ENCODE data around the gene DMRT2. TPM values are rescaled to one million over a fixed set of nuclear protein-coding genes. Genes with fewer than 3 reads are reported as not detected.

The DMRT2 gene
- total RNA-seq, 2 experiments from 2014 or later, result 2.9 to 3.3 TPM

DNA sequence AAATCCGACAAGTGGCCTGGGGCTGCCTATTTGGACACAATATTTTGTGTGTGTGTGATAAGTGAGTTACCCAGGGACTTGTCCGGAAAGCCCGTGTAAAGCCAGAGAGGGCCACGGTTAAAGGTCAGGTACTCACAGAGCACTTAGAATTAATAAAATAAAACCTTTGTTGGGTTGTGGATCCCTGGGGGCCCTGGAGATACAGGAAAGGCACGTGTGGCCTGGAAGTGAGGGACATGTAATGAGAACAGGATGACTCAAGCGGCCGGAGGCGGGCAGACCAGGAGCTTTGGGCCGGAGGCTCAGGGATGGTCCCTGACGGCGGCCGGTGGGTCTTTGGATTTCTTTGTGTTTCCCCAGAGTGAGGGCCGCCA is 1.0 kb downstream of the DMRT2 start:
- no peak overlapping the region for H3K27ac Mint-ChIP-seq
- CTCF ChIA-PET, result no interaction called here
- H3K27me3 Mint-ChIP-seq, result peaks cover 86% of the 10 kb centered on the region
- DNase-seq, result no peak
- peaks cover 48% of the 10 kb centered on the region for H3K4me1 Mint-ChIP-seq
- no peaks in the 10 kb centered on the region for H3K9me3 Mint-ChIP-seq
- POLR2A ChIA-PET, result no interaction called here
- peak overlapping the region; percentile 63 for H3K4me3 Mint-ChIP-seq
- H3K36me3 Mint-ChIP-seq (ENCODE audit: low read depth), result peaks cover 18% of the 10 kb centered on the region

DNA sequence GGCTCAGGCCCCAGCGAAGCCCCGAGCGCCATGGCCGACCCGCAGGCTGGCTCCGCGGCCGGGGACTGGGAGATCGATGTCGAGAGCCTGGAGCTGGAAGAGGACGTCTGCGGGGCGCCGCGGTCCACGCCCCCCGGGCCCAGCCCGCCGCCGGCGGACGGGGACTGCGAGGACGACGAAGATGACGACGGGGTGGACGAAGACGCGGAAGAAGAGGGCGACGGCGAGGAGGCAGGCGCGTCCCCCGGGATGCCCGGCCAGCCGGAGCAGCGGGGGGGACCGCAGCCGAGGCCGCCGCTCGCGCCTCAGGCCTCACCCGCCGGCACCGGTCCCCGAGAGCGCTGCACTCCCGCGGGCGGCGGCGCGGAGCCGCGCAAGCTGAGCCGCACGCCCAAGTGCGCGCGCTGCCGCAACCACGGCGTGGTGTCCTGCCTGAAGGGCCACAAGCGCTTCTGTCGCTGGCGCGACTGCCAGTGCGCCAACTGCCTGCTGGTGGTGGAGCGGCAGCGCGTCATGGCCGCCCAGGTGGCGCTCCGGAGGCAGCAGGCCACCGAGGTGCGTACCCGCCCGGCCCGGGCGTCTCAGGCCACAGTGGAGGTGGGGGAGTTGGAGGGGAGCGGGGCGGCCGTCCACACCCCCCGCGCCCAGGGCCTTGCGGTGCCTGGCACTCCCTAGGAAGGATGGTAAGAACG is 1.6 kb downstream of the DMRT2 start:
- DNase-seq, result peak; percentile 51
- H3K4me1 Mint-ChIP-seq, result peaks cover 48% of the 10 kb centered on the region
- POLR2A ChIA-PET, result no interaction called here
- H3K27me3 Mint-ChIP-seq, result peaks cover 86% of the 10 kb centered on the region
- H3K9me3 Mint-ChIP-seq, result no peaks in the 10 kb centered on the region
- peaks cover 14% of the 10 kb centered on the region for H3K36me3 Mint-ChIP-seq (ENCODE audit: low read depth)
- peak overlapping the region; percentile 42 for H3K4me3 Mint-ChIP-seq
- no peak overlapping the region for H3K27ac Mint-ChIP-seq
- CTCF ChIA-PET, result no interaction called here

DNA sequence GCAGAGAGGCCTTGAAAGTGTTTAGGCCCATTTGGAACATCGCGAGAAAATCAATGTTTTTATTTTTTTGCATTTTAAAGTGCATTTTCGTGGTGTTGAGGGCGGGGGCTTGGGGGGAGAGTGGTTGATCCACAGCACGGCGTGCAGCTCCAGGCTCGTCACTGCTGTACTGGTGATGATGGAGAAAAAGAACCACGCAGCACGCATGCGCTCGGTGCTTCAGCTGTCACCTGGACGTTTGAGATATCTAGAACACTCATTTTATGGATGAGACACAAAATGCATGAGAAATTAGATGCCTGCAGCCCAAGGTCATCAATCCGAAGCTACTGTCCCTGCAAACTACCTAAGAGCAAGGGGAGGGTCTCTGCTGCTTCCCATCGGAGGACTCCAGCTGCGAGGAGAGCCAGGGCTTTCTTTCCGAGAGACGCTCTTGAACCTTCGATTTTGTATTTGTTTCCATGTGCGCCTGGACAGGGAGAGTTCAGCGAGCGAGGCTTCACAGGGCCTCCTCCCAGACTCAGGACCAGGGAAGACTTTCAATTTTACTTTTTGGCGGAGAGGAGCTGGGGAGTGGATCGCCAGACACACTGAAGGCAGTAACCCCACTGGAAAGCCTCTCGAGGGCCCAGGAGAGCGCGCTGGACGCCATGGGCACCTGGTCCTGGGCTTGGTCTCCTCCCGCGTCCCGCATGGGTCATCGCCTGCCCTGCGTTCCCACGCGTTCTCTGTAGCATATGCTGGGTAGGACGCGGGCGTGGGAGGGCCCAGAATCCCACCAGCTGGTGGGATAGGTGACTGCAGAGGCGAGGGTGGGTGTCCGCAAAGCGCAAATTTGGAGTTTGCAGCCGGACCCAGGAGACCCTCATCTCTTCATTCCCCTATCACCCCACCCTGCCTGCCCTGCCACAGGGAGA is 2.5 kb downstream of the DMRT2 start:
- H3K4me3 Mint-ChIP-seq, result peak overlapping the region; percentile 42
- no peaks in the 10 kb centered on the region for H3K9me3 Mint-ChIP-seq
- no peak for DNase-seq
- peak overlapping the region; percentile 61 for H3K27ac Mint-ChIP-seq
- H3K4me1 Mint-ChIP-seq, result peaks cover 40% of the 10 kb centered on the region
- ChIA-PET CTCF (no interaction called here), POLR2A (no interaction called here)
- H3K27me3 Mint-ChIP-seq, result peaks cover 81% of the 10 kb centered on the region
- peaks cover 10% of the 10 kb centered on the region for H3K36me3 Mint-ChIP-seq (ENCODE audit: low read depth)

DNA sequence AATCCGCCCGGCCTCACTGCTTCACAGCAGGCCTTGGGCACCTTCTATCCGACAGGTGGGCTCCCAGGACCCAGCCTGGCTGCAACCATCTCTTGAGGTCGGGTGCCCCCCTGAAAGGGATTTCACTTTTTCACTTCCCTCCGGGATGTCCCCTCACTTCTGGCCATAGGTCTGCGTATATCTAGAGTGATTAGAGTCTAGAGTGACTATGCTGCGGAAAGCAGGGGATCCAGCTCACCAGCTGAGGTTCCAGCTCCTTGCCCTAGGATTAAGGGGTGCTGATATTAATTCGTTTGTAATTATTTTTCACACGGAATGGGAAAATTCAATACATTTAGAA is 3.1 kb downstream of the DMRT2 start:
- POLR2A ChIA-PET, result no interaction called here
- peaks cover 10% of the 10 kb centered on the region for H3K36me3 Mint-ChIP-seq (ENCODE audit: low read depth)
- no peaks in the 10 kb centered on the region for H3K9me3 Mint-ChIP-seq
- peaks cover 34% of the 10 kb centered on the region for H3K4me1 Mint-ChIP-seq
- DNase-seq, result no peak
- CTCF ChIA-PET, result no interaction called here
- H3K27ac Mint-ChIP-seq, result no peak overlapping the region
- H3K4me3 Mint-ChIP-seq, result no peak overlapping the region
- H3K27me3 Mint-ChIP-seq, result peaks cover 76% of the 10 kb centered on the region

DNA sequence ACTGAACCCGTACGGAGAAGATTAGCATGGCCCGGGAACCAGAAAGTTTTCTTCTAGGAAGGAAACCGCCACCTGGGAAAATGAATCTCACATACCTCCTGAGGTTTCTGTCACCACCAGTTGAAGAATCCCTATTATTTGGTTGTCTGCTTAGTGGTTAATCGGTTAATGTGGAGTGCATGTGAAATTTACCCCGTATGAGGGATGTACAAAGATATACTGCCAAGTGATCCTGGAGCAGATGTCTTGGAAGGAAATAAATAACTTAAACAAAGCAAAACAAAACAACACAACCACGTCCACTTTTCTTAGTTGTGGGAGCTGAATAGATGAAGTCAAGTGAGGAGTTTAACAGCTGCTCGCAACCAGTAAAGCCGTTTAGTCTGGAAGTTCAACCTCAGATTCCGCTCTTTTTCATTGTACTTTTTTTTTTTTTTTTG is 3.8 kb downstream of the DMRT2 start:
- DNase-seq, result no peak
- peaks cover 10% of the 10 kb centered on the region for H3K36me3 Mint-ChIP-seq (ENCODE audit: low read depth)
- no peak overlapping the region for H3K4me3 Mint-ChIP-seq
- no peaks in the 10 kb centered on the region for H3K9me3 Mint-ChIP-seq
- ChIA-PET POLR2A (no interaction called here), CTCF (interaction anchor here (0.7 to 0.8 kb wide), 2 partner anchors 41 to 1893 kb away, joined by 3 to 4 read pairs; no protein-coding TSS in a partner anchor)
- H3K4me1 Mint-ChIP-seq, result peaks cover 27% of the 10 kb centered on the region
- no peak overlapping the region for H3K27ac Mint-ChIP-seq
- peaks cover 69% of the 10 kb centered on the region for H3K27me3 Mint-ChIP-seq

DNA sequence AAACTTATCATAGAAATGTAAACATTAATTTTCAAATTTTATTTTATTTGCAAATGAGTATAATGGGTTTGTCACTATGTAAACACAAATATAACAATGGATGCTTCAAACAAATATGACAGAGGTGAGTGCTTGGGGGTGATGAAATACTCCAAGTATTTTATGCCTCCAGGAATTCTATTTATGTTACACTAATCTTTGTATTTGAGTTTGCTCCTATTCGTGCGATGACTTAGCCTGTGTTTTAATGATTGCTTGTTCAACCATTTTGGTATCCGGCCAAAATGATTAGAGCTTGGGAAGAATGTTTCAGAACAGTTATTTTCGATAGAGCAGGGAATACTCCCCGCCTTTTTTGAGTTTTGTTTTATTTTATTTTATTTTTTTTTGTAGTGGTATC is 5.0 kb downstream of the DMRT2 start:
- CTCF ChIA-PET, result interaction anchor here (0.6 kb wide), 1 partner anchor 69 kb away, joined by 4 read pairs; no protein-coding TSS in a partner anchor
- Mint-ChIP-seq H3K27ac (no peak overlapping the region), H3K36me3 (ENCODE audit: low read depth) (peaks cover 7% of the 10 kb centered on the region), H3K9me3 (no peaks in the 10 kb centered on the region), H3K4me3 (no peak overlapping the region), H3K27me3 (peaks cover 59% of the 10 kb centered on the region), H3K4me1 (peaks cover 18% of the 10 kb centered on the region)
- DNase-seq, result no peak
- POLR2A ChIA-PET, result no interaction called here

DNA sequence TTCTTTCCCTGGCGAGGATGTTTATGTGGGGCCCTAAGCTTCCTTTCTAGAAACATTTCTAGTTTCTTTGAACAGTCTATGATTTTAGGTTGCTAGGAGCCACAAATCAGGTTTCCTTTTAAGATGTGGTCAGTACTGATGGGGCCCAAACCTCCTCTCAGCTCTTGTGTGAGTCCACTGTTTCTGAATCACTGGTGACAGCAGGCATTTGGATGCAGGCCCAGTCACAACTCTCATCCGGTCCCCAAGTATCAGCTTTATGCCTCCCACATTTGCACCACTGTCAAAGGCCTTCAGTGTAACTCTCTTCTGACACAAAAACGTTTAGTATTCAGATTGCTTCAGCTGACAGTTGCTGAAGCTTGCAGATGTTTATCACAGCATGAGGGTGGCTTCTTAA is 7.8 kb downstream of the DMRT2 start:
- POLR2A ChIA-PET, result no interaction called here
- Mint-ChIP-seq H3K4me1 (no peaks in the 10 kb centered on the region), H3K27me3 (peaks cover 43% of the 10 kb centered on the region)

DNA sequence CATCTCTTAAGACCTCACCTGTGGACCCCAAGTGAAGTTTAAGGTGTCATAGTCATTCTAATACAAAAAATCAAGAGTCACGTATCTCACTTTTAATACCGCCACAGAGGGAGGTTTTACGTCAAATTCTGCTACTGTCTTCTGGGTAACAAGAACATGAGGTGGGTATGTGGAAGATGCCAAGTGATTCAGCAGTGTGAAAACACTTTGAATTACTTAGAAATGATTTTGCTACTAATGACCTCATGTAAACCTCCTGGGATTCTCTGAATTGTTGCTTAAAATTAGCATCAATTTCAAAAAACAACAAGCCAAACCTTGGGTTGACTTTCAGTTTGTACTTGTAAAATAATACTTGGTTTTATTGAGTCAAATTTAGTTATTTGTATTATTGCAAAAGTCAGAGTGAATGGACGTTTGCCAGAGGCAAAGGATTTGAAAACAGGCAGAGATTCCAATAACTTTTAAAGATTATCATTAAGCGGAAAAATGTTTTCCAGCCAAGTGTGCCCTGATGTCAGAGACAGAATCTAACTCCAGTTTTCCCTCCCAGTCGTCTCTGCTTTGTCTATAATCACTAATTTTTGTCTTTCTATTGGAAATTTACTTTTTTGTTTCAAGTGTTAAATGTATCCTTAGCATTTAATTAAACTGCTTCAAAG is 8.8 kb downstream of the DMRT2 start:
- no peak overlapping the region for H3K27ac Mint-ChIP-seq
- no peak for DNase-seq
- no peaks in the 10 kb centered on the region for H3K36me3 Mint-ChIP-seq (ENCODE audit: low read depth)
- ChIA-PET POLR2A (no interaction called here), CTCF (no interaction called here)
- H3K4me3 Mint-ChIP-seq, result no peak overlapping the region
- H3K27me3 Mint-ChIP-seq, result peaks cover 34% of the 10 kb centered on the region
- no peaks in the 10 kb centered on the region for H3K9me3 Mint-ChIP-seq
- no peaks in the 10 kb centered on the region for H3K4me1 Mint-ChIP-seq

More for the DNA sequence above, 7.8 kb downstream of the DMRT2 start:
- Mint-ChIP-seq H3K4me3 (no peak overlapping the region), H3K9me3 (no peaks in the 10 kb centered on the region), H3K27ac (no peak overlapping the region), H3K36me3 (ENCODE audit: low read depth) (no peaks in the 10 kb centered on the region)
- DNase-seq, result no peak
- CTCF ChIA-PET, result no interaction called here

DNA sequence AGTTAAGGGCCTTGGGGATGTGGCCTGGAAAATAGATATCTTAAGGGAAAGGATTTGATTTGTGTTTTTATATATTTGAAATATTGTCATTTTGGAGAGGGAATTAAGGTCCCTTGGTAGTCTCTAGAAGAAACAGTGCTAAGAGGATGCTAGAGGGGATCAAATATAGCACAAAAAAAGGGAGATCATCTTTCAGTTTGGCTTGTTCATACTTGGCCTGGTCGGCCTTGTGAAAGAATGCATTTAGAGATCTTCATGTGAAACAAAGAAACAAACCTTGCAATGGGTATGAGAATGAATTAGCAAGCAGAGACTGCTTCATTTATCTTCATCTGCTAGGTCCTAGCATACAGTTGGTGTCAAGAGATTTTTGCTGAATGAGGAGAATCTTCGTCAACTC is 15.0 kb downstream of the DMRT2 start:
- Mint-ChIP-seq H3K9me3 (no peaks in the 10 kb centered on the region), H3K27ac (no peak overlapping the region), H3K27me3 (peaks cover 7% of the 10 kb centered on the region), H3K36me3 (ENCODE audit: low read depth) (no peaks in the 10 kb centered on the region), H3K4me1 (no peaks in the 10 kb centered on the region), H3K4me3 (no peak overlapping the region)
- no peak for DNase-seq
- CTCF ChIA-PET, result no interaction called here
- POLR2A ChIA-PET, result no interaction called here

DNA sequence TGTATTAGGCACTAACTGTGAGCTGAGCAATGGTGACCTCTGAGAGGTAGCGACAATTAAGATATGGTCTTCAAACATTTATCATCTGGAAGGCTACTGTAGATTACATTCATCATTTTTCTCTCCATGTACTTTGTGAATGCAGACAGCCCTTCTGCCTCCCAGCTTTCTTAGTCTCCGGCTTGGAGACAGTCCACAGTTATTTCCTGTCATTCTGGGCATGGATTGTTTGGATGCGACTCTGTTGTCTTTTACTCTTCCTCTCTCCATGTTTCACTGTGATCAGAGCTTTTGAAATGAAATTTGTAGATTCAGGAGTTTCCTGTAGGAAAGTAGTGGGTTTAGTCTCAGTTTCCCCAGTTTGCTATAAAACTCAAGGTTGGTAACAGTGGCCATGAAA is 20.5 kb downstream of the DMRT2 start:
- Mint-ChIP-seq H3K9me3 (no peaks in the 10 kb centered on the region), H3K4me1 (no peaks in the 10 kb centered on the region), H3K27me3 (peaks cover 7% of the 10 kb centered on the region), H3K4me3 (no peak overlapping the region), H3K36me3 (ENCODE audit: low read depth) (no peaks in the 10 kb centered on the region), H3K27ac (no peak overlapping the region)
- POLR2A ChIA-PET, result no interaction called here
- DNase-seq, result no peak
- CTCF ChIA-PET, result no interaction called here

DNA sequence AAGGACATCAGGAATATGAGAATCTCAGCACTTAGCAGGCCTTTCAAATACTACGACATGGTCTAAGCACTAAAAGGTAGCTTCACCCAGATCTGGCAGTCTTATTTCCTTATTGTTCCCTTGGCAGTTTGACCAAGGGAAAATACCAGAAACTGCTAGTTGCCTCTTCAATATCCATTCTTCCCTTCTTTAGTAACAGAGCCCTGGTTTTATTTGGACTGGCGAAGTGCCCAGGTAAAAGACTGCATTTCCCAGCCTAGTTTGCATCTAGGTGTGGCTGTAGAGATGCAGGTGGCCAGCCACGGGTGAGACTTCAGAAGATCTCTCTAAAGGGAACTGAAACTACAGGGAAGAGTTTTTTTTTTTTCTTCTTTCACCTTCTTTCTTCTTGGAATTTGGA is 21.6 kb downstream of the DMRT2 start:
- Mint-ChIP-seq H3K4me1 (no peaks in the 10 kb centered on the region), H3K9me3 (no peaks in the 10 kb centered on the region), H3K4me3 (no peak overlapping the region), H3K36me3 (ENCODE audit: low read depth) (no peaks in the 10 kb centered on the region), H3K27me3 (peaks cover 7% of the 10 kb centered on the region), H3K27ac (no peak overlapping the region)
- ChIA-PET CTCF (no interaction called here), POLR2A (no interaction called here)
- DNase-seq, result no peak

DNA sequence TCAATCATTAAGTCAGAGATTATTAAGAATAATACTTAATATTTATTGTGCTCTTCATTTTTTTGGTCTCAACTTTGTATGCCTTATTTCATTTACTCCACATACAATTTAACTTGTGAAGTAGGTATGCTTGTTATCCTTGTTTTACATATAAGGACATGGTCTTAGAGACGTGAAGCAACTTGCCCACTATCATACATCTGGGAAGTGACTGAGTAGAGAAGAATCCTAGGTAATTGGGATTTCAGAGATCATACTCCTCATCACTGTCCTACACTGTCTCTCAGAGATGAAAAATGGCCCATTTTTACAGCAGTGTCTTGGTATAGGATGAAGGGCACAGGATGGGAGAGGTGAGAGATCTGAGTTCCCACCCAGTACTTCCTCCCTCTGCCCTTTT is 23.3 kb downstream of the DMRT2 start:
- no peaks in the 10 kb centered on the region for H3K9me3 Mint-ChIP-seq
- CTCF ChIA-PET, result no interaction called here
- no peaks in the 10 kb centered on the region for H3K4me1 Mint-ChIP-seq
- no peak overlapping the region for H3K27ac Mint-ChIP-seq
- no peak overlapping the region for H3K4me3 Mint-ChIP-seq
- H3K36me3 Mint-ChIP-seq (ENCODE audit: low read depth), result no peaks in the 10 kb centered on the region
- peaks cover 5% of the 10 kb centered on the region for H3K27me3 Mint-ChIP-seq
- no peak for DNase-seq
- POLR2A ChIA-PET, result no interaction called here

DNA sequence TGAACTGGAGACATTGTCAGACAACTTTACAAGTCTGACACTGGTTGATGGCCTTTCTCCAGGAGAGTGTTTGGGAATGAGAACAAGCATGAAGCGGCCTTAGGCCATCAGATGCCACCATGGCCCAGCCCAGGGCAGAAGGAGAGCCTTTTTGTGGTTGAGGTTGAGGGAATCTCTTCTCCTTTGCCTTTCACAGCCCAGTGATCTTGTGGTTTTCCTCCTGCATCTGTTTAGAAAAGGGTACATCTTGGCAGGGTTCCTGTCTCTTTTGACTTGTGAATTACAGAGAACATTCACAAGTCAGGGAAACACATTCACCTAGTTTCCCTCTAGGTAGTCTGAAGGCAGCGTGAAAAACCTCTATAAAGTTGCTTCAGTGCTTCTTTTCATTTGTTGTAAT is 27.5 kb downstream of the DMRT2 start:
- Mint-ChIP-seq H3K4me3 (no peak overlapping the region), H3K36me3 (ENCODE audit: low read depth) (no peaks in the 10 kb centered on the region), H3K4me1 (no peaks in the 10 kb centered on the region), H3K9me3 (no peaks in the 10 kb centered on the region), H3K27me3 (peaks cover 5% of the 10 kb centered on the region), H3K27ac (no peak overlapping the region)
- DNase-seq, result no peak
- ChIA-PET CTCF (no interaction called here), POLR2A (no interaction called here)
